Measurements from ENCODE around the gene RAB17.

DNA sequence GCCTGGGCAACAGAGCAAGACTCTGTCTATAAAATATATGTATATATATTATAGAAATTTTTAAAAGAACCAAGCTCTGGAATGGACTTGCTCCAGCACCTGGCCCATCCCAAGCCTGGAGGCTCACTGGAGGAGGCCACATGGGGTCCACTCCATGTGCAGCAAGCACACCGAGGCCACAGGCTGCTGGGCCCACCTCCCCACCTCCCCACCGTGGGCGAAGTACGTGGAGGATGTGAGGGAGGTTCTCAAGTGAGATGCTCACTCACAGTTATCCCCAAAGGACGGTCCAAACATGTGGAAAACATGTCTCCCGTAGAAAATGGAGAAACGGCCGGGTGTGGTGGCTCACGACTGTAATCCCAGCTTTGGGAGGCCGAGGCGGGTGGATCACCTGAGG is 13.9 kb upstream of the RAB17 start:
- TF ChIP-seq JUND (IDR thresholded peaks at IDR 0.05; ENCODE audit: low read depth, low read length) (no peak), NFXL1 (IDR thresholded peaks at IDR 0.05; ENCODE audit: borderline replicate concordance) (no peak), BRCA1 (IDR thresholded peaks at IDR 0.05; ENCODE audit: low read depth, low read length) (no peak), EGR1 (IDR thresholded peaks at IDR 0.05; ENCODE audit: borderline replicate concordance in 1 of 2, low read depth in 2 of 2, low read length in 2 of 2) (no peak)
- TF ChIP-seq, protein P1, sequence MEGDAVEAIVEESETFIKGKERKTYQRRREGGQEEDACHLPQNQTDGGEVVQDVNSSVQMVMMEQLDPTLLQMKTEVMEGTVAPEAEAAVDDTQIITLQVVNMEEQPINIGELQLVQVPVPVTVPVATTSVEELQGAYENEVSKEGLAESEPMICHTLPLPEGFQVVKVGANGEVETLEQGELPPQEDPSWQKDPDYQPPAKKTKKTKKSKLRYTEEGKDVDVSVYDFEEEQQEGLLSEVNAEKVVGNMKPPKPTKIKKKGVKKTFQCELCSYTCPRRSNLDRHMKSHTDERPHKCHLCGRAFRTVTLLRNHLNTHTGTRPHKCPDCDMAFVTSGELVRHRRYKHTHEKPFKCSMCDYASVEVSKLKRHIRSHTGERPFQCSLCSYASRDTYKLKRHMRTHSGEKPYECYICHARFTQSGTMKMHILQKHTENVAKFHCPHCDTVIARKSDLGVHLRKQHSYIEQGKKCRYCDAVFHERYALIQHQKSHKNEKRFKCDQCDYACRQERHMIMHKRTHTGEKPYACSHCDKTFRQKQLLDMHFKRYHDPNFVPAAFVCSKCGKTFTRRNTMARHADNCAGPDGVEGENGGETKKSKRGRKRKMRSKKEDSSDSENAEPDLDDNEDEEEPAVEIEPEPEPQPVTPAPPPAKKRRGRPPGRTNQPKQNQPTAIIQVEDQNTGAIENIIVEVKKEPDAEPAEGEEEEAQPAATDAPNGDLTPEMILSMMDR (IDR thresholded peaks at IDR 0.05 in 2 of 3, conservative IDR thresholded peaks at IDR 0.05 in 1 of 3; ENCODE audit: control insufficient read depth in 2 of 3, extremely low read depth in 1 of 3, insufficient read depth in 1 of 3, low read depth in 3 of 3, low read length in 3 of 3) = no peak

Measured in GM12878 (cell line).